Astrocyte of the cerebellum (primary cell): Measurements from ENCODE around the gene OGDHL.

ENCODE experiments used
- DNase-seq: peaks from one replicate; pipeline ENCODE4 v3.0.0-alpha.2; 2011; ENCODE audit warnings: low read depth
- H3K4me3 ChIP-seq: 2 replicates; pipeline ENCODE4 v1.5.1; 2011; ENCODE audit warnings: mild to moderate bottlenecking, low read depth, low read length, moderate library complexity
- CTCF ChIP-seq: IDR thresholded peaks from 2 replicates; pipeline ENCODE4 v1.5.1; 2012; ENCODE audit warnings: low read length, low read depth, moderate library complexity, mild to moderate bottlenecking; ENCODE audit errors: missing control alignments
- in situ Hi-C: cut with HindIII; loops from 2 replicates; pipeline ENCODE4 v1.10.0; 2017; ENCODE audit warnings: low sequenced_read_pairs

Gene OGDHL

GRCh38 chr10:49700997-49701396 is 61.1 kb downstream of the OGDHL start:
- in situ Hi-C loops = no loop called here
- TF ChIP-seq CTCF = no peak
- DNase-seq = no peak
- no peak overlapping the region for H3K4me3 ChIP-seq

DNA sequence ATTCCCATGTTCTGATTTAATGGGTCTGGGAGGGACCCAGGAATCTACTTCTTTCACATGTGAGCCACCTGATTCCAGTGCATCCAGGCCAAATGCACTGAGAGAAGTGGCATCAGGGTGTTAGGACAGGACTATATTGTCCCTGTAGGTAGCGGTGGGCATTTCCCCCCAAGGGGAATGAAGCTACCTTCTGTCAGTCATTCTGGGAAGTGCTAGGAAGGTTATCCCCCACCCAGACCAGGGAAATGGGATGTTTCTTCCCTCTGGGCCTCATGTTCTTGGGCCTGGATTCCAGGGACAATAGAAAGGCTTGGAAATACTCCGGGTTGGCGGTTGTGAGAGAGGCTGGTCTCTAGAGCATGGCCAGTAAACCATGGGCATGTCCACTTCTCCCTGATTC is 61.9 kb downstream of the OGDHL start:
- no peak for DNase-seq

GRCh38 chr10:49698679-49699078 is 63.4 kb downstream of the OGDHL start:
- in situ Hi-C loops = no loop called here
- H3K4me3 ChIP-seq = no peak overlapping the region
- DNase-seq = no peak
- TF ChIP-seq CTCF = no peak

More for the DNA sequence above, 61.9 kb downstream of the OGDHL start:
- H3K4me3 ChIP-seq = no peak overlapping the region
- TF ChIP-seq CTCF = no peak
- in situ Hi-C loops = no loop called here

GRCh38 chr10:49696311-49696710 is 65.8 kb downstream of the OGDHL start:
- in situ Hi-C loops = no loop called here
- no peak for DNase-seq
- no peak overlapping the region for H3K4me3 ChIP-seq
- no peak for TF ChIP-seq CTCF

- no peak overlapping the region for H3K4me3 ChIP-seq
- DNase-seq = no peak
- TF ChIP-seq CTCF = no peak
- in situ Hi-C loops = loop anchor here (5.0 kb wide), 1 partner anchor 37 kb away; no protein-coding TSS in a partner anchor
These were observed 67.7 kb downstream of the OGDHL start for GRCh38 chr10:49694466-49694865.

GRCh38 chr10:49691588-49691987 is 70.5 kb downstream of the OGDHL start:
- in situ Hi-C loops = loop anchor here (5.0 kb wide), 1 partner anchor 34 kb away; no protein-coding TSS in a partner anchor
- DNase-seq = no peak
- H3K4me3 ChIP-seq = no peak overlapping the region
- no peak for TF ChIP-seq CTCF

DNA sequence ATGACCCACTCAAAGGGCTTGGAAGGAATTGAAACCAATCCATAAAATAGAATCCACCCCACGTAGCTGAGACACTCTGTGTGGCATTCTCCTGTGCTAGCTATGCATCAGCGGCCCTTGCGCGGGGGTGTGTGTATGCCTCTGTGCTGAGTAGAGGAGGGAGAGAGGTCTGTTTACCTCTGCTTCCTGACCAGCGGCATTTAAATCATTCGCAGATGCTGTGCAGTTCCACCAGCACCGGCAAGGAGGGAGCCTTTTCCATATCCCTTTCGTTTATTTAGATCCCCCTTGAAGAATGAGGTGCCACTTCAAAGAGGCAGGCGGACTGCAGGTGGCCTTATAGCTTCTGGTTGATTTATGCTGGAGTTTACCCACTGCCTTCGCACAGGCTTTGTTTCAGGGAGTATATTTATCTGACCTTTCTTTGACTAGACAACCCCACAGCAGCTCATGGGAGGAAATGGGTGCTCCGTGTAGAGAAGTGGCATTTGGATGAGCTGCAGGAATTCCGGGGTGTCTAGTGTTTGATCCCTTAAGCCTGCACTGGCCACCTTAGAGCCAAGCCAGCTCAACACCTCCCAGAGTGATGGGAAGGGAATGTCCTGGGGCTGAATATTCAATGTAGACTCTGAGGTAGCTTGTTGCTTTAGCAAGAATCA is 71.3 kb downstream of the OGDHL start:
- in situ Hi-C loops = loop anchor here (5.0 kb wide), 1 partner anchor 34 kb away; no protein-coding TSS in a partner anchor
- no peak overlapping the region for H3K4me3 ChIP-seq
- no peak for TF ChIP-seq CTCF
- DNase-seq = no peak
